Mucosa of rectum (tissue), 2 donors: Measurements from ENCODE around the gene TAF3.

Experiments used
- H3K27ac ChIP-seq, 2 donors: one replicate each; pipeline ENCODE4 v1.7.0; 2013; ENCODE audit warnings: inconsistent platforms in 2 of 2, low read depth in 2 of 2, low read length in 2 of 2
- H3K27me3 ChIP-seq, 2 donors: one replicate each; pipeline ENCODE4 v1.7.0; 2013; ENCODE audit warnings: low read length in 2 of 2; ENCODE audit not compliant: control insufficient read depth in 2 of 2, insufficient read depth in 2 of 2
- H3K36me3 ChIP-seq, 2 donors: one replicate each; pipeline ENCODE4 v1.7.0; 2013; ENCODE audit warnings: low read length in 2 of 2; ENCODE audit not compliant: control insufficient read depth in 2 of 2, insufficient read depth in 2 of 2
- H3K4me1 ChIP-seq, 2 donors: one replicate each; pipeline ENCODE4 v1.7.0; 2013; ENCODE audit warnings: low read length in 2 of 2, mild to moderate bottlenecking in 1 of 2; ENCODE audit not compliant: control insufficient read depth in 2 of 2, insufficient read depth in 2 of 2
- H3K4me3 ChIP-seq, 2 donors: one replicate each; pipeline ENCODE4 v1.7.0; 2013; ENCODE audit warnings: low read length in 2 of 2
- H3K9ac ChIP-seq, 2 donors: one replicate each; pipeline ENCODE4 v1.7.0; 2013; ENCODE audit warnings: low read length in 2 of 2, low read depth in 1 of 2, mild to moderate bottlenecking in 1 of 2
- H3K9me3 ChIP-seq, 2 donors: one replicate each; pipeline ENCODE4 v1.7.0; 2013; ENCODE audit warnings: low read length in 2 of 2; ENCODE audit not compliant: control insufficient read depth in 2 of 2
- donor health status: healthy.
- donor health status: Normal muscosa, but diverticular disease.

Gene TAF3

GRCh38 chr10:7980196-7980595 is 161.9 kb downstream of the TAF3 start:
- no peaks in the 10 kb centered on the region for H3K9me3 ChIP-seq
- no peak overlapping the region for H3K4me3 ChIP-seq
- no peaks in the 10 kb centered on the region for H3K27me3 ChIP-seq
- no peaks in the 10 kb centered on the region for H3K4me1 ChIP-seq
- H3K9ac ChIP-seq = no peak overlapping the region
- no peak overlapping the region for H3K27ac ChIP-seq
- H3K36me3 ChIP-seq = peaks cover 0 to 4% of the 10 kb centered on the region in 2 donors

GRCh38 chr10:7982727-7983126 is 164.4 kb downstream of the TAF3 start:
- Histone ChIP-seq H3K9ac (no peak overlapping the region), H3K27me3 (no peaks in the 10 kb centered on the region), H3K36me3 (peaks cover 0 to 4% of the 10 kb centered on the region in 2 donors), H3K4me1 (no peaks in the 10 kb centered on the region), H3K9me3 (no peaks in the 10 kb centered on the region), H3K4me3 (no peak overlapping the region), H3K27ac (no peak overlapping the region)

- no peak overlapping the region for H3K27ac ChIP-seq
- H3K9ac ChIP-seq = no peak overlapping the region
- no peak overlapping the region for H3K4me3 ChIP-seq
- no peaks in the 10 kb centered on the region for H3K4me1 ChIP-seq
- no peaks in the 10 kb centered on the region for H3K9me3 ChIP-seq
- H3K36me3 ChIP-seq = no peaks in the 10 kb centered on the region
- no peaks in the 10 kb centered on the region for H3K27me3 ChIP-seq
These were observed 166.0 kb downstream of the TAF3 start for GRCh38 chr10:7984325-7984724.

DNA sequence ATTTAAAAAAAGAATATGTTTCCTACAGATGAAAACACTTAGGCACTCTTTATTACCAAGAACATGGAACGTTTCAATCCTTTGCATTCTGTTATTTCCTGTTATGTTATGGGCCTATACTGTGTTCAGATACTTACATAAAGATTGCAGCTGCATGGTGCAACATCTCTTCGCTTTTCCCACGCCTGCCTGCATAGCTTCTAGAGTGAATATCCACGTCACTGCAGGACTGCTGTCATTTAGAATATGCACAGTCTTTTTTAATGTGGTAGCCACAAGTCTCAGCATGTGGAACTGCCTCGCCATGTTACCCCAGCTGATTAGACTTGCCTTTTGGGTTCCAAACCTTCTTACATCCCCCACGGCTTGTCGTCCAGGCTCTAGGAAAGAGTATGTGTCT is 166.6 kb downstream of the TAF3 start:
- Histone ChIP-seq H3K9me3 (no peaks in the 10 kb centered on the region), H3K9ac (no peak overlapping the region), H3K4me3 (no peak overlapping the region), H3K36me3 (no peaks in the 10 kb centered on the region), H3K4me1 (no peaks in the 10 kb centered on the region), H3K27ac (no peak overlapping the region), H3K27me3 (no peaks in the 10 kb centered on the region)

DNA sequence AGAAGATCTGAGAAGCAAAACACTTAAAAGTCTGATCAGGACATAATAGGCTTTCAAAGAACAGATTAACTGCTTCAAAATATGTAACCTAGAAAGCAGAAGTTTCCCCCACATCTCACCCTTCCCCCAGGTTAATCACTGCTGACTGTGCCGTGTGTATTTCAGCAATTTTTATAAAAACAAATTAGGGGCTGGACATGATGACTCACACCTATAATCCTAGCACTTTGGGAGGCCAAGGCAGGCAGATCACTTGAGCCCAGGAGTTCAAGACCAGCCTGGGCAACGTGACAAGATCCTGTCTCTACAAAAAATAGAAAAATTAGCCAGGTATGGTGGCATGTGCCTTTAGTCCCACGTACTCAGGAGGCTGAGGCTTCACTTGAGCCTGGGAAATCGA is 168.5 kb downstream of the TAF3 start:
- Histone ChIP-seq H3K36me3 (no peaks in the 10 kb centered on the region), H3K9me3 (no peaks in the 10 kb centered on the region), H3K27me3 (no peaks in the 10 kb centered on the region), H3K4me1 (no peaks in the 10 kb centered on the region), H3K9ac (no peak overlapping the region), H3K27ac (no peak overlapping the region), H3K4me3 (no peak overlapping the region)

DNA sequence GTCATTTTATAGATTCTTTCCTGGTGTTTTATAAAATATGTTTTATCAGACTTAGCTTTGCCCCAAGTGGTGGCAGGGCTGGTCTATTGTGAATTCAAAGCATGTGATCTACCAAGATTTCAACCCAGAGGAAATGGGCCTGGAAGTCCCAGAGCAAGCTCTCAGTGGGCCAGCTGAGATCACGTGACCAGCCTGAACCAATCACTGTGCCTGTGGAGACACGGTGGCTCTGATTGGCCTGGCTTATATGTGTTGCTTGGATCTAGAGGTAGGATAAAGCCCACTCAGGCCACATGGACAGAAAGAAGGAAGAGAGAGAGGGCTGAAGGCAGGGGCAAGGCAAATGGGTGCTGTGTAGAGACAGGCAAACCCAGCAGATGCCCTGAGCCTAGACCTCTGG is 170.7 kb downstream of the TAF3 start:
- Histone ChIP-seq H3K4me1 (no peaks in the 10 kb centered on the region), H3K27me3 (no peaks in the 10 kb centered on the region), H3K4me3 (no peak overlapping the region), H3K9me3 (no peaks in the 10 kb centered on the region), H3K27ac (no peak overlapping the region), H3K36me3 (no peaks in the 10 kb centered on the region), H3K9ac (no peak overlapping the region)

- Histone ChIP-seq H3K27me3 (no peaks in the 10 kb centered on the region), H3K9me3 (peaks cover 0 to 2% of the 10 kb centered on the region in 2 donors), H3K27ac (no peak overlapping the region), H3K4me3 (no peak overlapping the region), H3K4me1 (no peaks in the 10 kb centered on the region), H3K36me3 (no peaks in the 10 kb centered on the region), H3K9ac (no peak overlapping the region)
These were observed 180.5 kb downstream of the TAF3 start for GRCh38 chr10:7998831-7999230.

- no peaks in the 10 kb centered on the region for H3K27me3 ChIP-seq
- H3K4me1 ChIP-seq = no peaks in the 10 kb centered on the region
- H3K9ac ChIP-seq = no peak overlapping the region
- H3K27ac ChIP-seq = no peak overlapping the region
- H3K9me3 ChIP-seq = peaks cover 2 to 8% of the 10 kb centered on the region in 2 donors
- no peaks in the 10 kb centered on the region for H3K36me3 ChIP-seq
- H3K4me3 ChIP-seq = no peak overlapping the region
These were observed 186.2 kb downstream of the TAF3 start for GRCh38 chr10:8004469-8005000.

DNA sequence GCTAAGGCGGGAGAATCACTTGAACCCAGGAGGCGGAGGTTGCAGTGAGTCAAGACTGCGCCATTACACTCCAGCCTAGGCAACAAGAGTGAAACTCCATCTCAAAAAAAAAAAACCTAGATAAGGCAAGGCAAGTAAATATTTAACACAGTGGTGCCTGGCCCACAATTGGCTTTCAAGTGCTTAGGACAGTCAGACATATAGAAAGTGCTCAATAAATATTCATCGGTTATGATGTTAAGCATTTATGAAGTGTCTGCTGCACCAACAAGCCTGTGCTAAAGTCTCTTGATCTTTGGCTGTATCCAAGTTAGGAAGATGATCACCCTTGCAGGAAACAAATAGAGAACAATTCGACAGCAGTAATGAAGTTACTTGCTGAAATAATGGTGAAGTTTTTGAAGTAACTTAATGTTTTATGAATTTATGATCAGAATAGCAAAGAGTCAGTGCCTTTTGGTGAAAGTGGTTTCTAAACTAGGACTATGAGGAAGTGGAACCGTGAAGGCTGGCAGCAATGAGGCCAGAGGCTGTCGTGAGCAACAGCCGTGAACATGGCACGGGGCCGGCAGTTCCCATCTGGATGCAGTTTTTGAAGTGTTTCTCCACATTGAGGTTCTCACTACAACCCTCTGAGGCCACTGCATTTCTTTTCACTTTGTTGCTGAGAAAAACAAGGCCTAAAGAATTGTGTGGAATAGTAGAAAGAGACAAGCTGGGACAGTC is 188.1 kb downstream of the TAF3 start:
- H3K27ac ChIP-seq = no peak overlapping the region
- H3K4me3 ChIP-seq = no peak overlapping the region
- H3K9me3 ChIP-seq = peaks cover 2 to 8% of the 10 kb centered on the region in 2 donors
- H3K36me3 ChIP-seq = peaks cover 0 to 6% of the 10 kb centered on the region in 2 donors
- H3K4me1 ChIP-seq = no peaks in the 10 kb centered on the region
- no peak overlapping the region for H3K9ac ChIP-seq
- H3K27me3 ChIP-seq = no peaks in the 10 kb centered on the region

DNA sequence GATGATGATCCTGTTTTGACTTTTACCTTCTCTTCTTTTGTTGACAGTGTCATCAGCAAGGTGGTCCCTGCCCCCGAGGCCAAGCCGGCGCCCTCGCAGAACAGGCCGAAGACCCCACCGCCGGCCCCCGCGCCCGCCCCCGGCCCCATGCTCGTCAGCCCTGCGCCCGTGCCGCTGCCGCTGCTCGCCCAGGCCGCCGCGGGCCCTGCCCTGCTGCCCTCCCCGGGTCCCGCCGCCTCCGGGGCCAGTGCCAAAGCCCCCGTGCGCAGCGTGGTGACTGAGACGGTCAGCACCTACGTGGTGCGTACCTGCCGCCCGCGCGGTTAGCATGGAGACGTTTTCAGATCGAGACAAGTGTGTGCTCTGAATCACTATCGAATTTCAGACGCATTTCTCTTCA is 190.7 kb downstream of the TAF3 start:
- H3K36me3 ChIP-seq = peaks cover 0 to 9% of the 10 kb centered on the region in 2 donors
- peaks cover 0 to 8% of the 10 kb centered on the region in 2 donors for H3K9me3 ChIP-seq
- H3K4me1 ChIP-seq = no peaks in the 10 kb centered on the region
- no peak overlapping the region for H3K9ac ChIP-seq
- no peaks in the 10 kb centered on the region for H3K27me3 ChIP-seq
- no peak overlapping the region for H3K4me3 ChIP-seq
- H3K27ac ChIP-seq = no peak overlapping the region
